HG03460 (cell line): ENCODE results near the gene SLC16A4.
"Not testable (repeated sequence)": the region's sequence is repeated elsewhere in the genome, so short reads cannot be mapped to it uniquely, and the experiment has no call there.

Experiments
- ATAC-seq: cut with Tn5 transposase; IDR thresholded peaks from one replicate; pipeline ENCODE4 v1.9.1; 2021; ENCODE audit not compliant: unreplicated experiment

Gene SLC16A4

GRCh38 chr1:110409316-110409715 is 18.5 kb upstream of the SLC16A4 start:
- no peak for ATAC-seq

DNA sequence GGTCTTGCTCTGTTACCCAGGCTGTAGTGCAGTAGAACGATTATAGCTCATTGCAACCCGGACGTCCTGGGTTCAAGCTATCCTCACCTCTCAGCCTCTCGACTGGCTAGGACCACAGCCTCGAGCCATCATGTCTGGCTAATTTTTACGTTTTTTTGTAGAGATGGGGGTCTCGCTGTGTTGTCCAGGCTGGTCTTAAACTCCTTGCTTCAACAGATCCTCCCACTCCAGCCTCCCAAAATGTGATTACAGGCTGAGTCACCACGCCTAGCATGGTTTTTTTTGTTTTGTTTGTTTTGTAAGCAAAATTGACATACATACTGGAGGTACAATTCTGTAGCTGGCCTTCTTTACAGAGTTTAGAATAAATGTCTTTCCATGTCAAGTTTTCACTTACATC is 17.7 kb upstream of the SLC16A4 start:
- no peak for ATAC-seq

- ATAC-seq = peak; percentile 89
Observed at GRCh38 chr1:110407260-110408210, 16.7 kb upstream of the SLC16A4 start, which contains the start of gene LAMTOR5. LAMTOR5 (minus strand) TSS chr1:110407694; CDS start chr1:110407620, 74 bp downstream.

- not testable (repeated sequence) for ATAC-seq
Observed at GRCh38 chr1:110406407-110406806, 15.6 kb upstream of the SLC16A4 start.

GRCh38 chr1:110404401-110404800 is 13.6 kb upstream of the SLC16A4 start:
- ATAC-seq = no peak

- ATAC-seq = no peak
Observed at GRCh38 chr1:110403805-110404204, 13.0 kb upstream of the SLC16A4 start.

GRCh38 chr1:110396259-110396958 is 5.6 kb upstream of the SLC16A4 start:
- not testable (repeated sequence) for ATAC-seq

DNA sequence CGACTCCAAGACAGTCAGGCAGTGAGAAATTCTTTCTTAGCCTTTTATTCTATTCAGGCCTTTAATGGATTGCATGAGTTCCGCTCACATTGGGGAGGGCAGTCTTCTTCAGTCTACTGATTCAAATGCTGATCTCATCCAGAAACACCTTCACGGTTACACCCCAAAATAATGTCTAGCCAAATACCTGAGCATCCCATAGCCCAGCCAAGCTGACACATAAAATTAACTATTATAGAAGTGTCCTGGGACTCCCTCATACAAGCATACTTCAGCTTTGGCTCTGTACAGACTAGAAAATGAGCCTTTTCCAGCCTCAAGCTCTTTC is 3.6 kb upstream of the SLC16A4 start:
- ATAC-seq = no peak

DNA sequence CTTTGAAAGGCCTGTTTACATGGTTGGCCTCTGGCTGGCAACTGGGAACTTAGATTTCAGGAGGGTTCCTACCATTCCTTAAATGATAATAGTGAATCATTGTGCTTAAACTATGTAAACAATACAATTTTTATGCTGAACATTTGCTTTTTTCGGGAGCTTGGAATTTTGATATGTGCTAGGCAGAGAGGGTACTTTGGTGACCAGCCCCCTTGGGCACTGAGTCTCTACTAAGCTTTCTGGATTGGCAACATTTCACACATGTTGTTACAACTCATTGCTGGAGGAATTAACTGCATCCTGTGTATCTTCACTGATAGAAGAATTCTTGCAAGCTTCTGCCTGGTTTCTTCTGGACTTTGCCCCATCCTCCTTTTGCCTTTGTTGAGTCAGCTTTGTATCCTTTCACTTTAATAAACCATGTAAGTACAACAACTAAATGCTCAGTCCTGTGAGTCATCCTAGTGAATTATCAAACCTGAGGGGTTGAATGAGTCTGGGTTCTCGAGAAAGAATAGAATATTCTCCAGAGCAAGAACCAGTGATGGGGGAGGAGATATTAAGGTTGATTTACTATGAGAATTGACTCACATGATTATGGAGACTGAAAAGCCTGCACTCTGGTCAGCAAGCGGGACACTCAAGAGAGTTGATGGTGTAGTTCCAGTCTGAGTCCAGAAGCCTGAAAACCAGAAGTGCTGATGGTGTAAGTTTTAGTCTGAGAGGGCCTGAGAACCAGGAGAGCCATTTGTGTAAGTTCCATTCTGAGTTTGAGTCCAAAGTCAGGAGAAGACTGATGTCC is 3.1 kb upstream of the SLC16A4 start:
- no peak for ATAC-seq

DNA sequence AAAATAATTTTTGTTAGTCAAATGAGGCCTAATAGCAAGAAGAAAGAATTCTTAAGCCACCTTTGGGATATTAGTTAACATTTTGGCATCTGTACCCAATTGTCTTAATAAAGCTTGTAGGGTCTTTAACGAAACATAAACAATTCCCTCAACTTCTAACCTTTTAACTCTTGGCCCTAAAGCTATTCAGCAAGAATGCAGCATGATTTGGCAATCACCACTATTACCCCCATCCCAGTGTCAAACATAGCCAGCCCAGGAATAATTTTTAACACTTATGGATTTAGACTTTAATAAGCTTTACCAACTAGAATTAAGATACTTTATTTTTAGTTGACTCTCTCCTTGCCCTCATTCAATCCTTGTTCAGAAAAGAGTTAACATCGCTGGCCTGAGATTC is 2.5 kb upstream of the SLC16A4 start:
- ATAC-seq = no peak

- ATAC-seq = no peak
Observed at GRCh38 chr1:110390096-110390495, 730 bp downstream of the SLC16A4 start.

- no peak for ATAC-seq
Observed at GRCh38 chr1:110387048-110387754, 3.6 kb downstream of the SLC16A4 start.

GRCh38 chr1:110385369-110385768 is 5.5 kb downstream of the SLC16A4 start:
- no peak for ATAC-seq

DNA sequence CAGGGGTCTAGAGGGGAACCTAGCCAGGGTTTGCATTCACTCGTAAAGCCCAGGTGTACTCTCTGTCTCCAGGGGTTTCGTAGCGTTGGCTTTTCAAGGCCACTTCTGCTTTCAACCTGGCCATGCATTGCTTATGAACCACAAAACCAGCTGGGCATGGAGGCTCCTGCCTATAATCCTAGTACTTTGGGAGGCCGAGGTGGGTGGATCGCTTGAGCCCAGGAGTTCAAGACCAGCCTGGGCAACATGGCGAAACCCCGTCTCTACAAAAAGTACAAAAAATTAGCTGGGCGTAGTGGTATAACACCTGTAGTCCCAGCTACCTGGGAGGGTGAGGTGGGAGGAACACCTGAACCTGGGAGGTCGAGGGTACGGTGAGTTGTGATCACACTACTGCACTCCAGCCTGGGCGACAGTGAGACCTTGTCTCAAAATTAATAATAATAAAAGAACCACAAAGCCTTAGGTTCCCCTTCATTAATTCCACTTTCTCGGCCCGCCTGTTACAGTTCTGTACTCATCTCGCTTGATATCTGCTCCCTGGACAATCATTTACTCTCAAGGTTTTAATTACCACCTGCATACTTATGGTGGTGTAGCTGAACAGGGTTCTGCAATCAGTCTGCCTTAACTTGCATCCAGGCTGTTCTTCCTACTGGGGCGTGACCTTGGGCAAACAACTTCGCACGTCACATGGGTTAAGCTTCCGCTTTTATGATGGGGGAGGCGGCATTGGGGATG is 6.1 kb downstream of the SLC16A4 start:
- ATAC-seq = peak; percentile 63

DNA sequence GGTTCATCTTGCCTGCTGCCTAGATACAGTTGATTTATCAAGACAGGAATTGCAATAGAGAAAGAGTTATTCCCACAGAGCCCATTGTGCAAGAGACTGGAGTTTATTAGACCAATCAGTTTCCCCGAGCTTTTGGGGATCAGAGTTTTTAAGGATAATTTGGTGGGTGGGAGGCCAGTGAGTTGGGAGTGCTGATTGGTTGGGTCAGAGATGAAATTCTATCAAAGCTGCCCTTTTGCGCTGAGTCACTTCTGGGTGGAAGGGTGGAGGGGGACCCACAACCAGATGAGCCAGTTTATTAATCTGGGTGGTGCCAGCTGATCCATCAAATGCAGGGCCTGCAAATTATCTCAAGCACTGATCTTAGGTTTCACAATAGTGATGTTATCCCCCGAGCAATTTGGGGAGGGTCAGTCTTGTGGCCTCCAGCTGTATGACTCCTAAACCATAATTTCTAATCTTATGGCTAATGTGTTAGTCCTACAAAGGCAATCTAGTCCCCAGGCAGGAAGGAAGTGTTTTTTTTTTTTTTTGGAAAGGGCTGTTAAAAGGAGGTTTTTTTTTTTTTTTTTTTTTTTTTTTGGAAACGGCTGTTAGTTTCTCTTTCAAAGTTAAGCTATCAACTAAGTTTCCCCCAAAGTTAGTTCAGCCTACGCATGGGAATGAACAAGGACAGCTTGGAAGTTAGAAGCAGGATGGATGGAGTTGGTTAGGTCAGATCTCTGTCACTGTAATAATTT is 7.4 kb downstream of the SLC16A4 start:
- no peak for ATAC-seq

- no peak for ATAC-seq
Observed at GRCh38 chr1:110380672-110381283, 10.0 kb downstream of the SLC16A4 start.

DNA sequence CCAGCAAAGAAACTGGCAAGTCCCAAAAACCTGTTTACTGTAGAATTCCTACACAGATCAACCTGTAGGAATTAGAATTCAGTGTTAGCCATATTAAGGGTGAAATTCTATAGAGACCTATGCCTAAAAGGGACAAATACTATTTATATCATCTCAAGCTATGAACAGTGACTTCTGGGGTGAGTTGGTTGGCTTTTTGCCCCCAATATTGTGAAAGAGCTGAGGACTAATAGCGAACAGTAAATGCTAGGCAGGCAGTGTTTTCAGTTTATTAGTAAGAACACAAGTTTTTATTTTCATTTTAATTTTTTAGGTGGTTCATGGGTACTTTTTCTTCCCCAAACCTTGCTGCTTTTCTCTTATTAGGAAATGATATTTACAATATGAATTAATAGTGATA is 15.3 kb downstream of the SLC16A4 start:
- ATAC-seq = no peak

DNA sequence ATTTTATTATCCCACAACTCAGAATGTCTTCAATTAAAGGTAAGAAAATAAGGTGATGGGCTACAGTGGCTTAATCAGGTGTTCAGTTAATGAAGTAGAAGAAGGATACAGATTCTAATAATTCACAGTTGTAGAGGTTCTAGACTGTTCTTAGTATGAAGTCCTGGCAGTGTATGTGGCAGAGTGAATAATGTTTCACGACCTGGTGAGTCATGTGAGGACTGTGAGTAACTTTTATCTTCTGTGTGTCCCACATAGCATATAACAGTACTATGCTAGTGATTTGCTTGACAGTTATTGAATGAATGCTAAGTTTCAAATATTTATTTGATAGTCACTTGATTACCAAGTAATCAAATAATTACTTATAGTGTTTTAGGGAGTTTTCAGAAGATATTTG is 20.0 kb downstream of the SLC16A4 start:
- no peak for ATAC-seq

DNA sequence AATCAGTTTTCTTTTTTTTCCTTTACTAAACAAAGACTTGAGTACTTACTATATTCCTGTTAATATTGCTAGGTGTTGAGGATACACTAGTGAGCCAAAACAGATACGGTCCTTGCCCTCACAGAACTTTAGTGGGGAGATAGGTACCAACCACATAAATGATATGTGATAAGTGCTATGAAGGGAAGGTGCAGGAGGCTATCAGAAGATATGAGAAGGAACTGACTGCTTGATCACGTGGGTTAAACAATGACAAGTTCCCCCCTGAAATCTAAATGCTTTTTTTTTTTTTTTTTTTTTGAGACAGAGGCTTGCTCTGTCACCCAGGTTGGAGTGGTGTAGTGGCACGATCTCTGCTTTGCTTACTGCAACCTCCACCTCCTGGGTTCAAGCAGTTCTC is 26.6 kb downstream of the SLC16A4 start:
- no peak for ATAC-seq
